Skeletal muscle tissue (tissue), 4 donors: ENCODE data around the gene MCTP2. TPM values are rescaled to one million over a fixed set of nuclear protein-coding genes. Genes with fewer than 3 reads are reported as not detected.

ENCODE experiments used
- H3K27ac ChIP-seq: one replicate; pipeline ENCODE4 v1.7.0; 2013; ENCODE audit warnings: mild to moderate bottlenecking, low read depth, low read length, inconsistent platforms
- H3K27me3 ChIP-seq, 3 donors: one replicate each; pipeline ENCODE4 v1.7.0; 2013; ENCODE audit warnings: low read length in 3 of 3; ENCODE audit not compliant: control insufficient read depth in 3 of 3, insufficient read depth in 3 of 3
- H3K36me3 ChIP-seq, 3 donors: one replicate each; pipeline ENCODE4 v1.7.0; 2013; ENCODE audit warnings: low read length in 3 of 3; ENCODE audit not compliant: control insufficient read depth in 3 of 3, insufficient read depth in 3 of 3
- H3K4me1 ChIP-seq, 3 donors: one replicate each; pipeline ENCODE4 v1.7.0; 2013; ENCODE audit warnings: low read length in 3 of 3, mild to moderate bottlenecking in 3 of 3; ENCODE audit not compliant: control insufficient read depth in 3 of 3, insufficient read depth in 3 of 3
- H3K4me3 ChIP-seq, 3 donors: one replicate each; pipeline ENCODE4 v1.7.0; 2013; ENCODE audit warnings: low read length in 3 of 3
- H3K9ac ChIP-seq, 3 donors: one replicate each; pipeline ENCODE4 v1.7.0; 2013; ENCODE audit warnings: low read length in 3 of 3, mild to moderate bottlenecking in 3 of 3, moderate library complexity in 2 of 3, low read depth in 1 of 3
- H3K9me3 ChIP-seq, 3 donors: one replicate each; pipeline ENCODE4 v1.7.0; 2013; ENCODE audit warnings: low read length in 3 of 3; ENCODE audit not compliant: control insufficient read depth in 3 of 3
- total RNA-seq: library from RNA; depleted of rRNA; stranded (reverse); fragments of >200 nt; gene quantifications from one replicate; pipeline ENCODE4 v1.2.3, GENCODE V29; 2014
- donor health status: Osteomylitis.

Gene MCTP2
- total RNA-seq, 1 donor from 2014 or later = 2.1 TPM

DNA sequence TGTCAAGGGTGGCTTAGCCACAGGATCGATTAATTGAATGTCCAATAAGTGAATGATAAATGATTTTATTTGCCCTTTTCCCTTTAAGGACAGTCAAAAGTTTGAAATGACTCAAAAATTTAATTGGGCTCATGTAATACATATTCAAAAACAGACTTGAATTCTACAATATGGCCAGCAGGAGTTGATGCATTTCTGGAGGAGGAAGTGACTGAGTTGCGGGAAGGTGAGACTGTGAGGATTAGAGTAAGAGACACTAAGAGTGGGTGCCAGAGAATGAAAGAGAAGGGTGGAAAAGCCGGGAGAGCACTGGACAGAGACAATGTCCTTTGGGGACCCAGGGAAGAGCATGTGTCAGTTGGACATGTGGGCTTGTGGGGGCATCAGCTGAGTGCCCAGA, 83.3 kb downstream of the MCTP2 start:
- no peaks in the 10 kb centered on the region for H3K9me3 ChIP-seq
- no peak overlapping the region for H3K4me3 ChIP-seq
- no peak overlapping the region for H3K27ac ChIP-seq
- peaks cover 0 to 4% (median 0%) of the 10 kb centered on the region in 3 donors for H3K27me3 ChIP-seq
- no peaks in the 10 kb centered on the region for H3K4me1 ChIP-seq
- H3K9ac ChIP-seq = no peak overlapping the region
- no peaks in the 10 kb centered on the region for H3K36me3 ChIP-seq

DNA sequence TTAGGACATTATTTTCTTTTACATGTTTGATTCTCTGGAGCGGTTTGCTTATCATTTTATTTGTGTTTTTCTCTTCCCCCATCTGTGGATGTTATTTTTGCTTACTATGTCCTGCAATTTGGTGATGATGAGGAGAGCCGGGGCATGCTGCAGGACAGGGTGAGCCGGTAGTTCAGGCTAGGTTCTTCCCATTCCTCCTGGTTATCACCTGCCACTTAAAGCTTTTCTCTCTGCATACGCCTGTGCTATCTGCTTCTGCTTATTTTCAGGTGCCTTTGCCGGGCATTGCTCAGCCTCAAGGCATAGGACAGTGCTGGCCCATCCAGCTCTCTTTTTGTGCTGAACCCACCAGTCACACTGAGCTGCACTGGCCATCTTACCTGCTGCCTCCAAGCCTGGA, 85.8 kb downstream of the MCTP2 start:
- Histone ChIP-seq H3K27ac (no peak overlapping the region), H3K4me3 (no peak overlapping the region)

DNA sequence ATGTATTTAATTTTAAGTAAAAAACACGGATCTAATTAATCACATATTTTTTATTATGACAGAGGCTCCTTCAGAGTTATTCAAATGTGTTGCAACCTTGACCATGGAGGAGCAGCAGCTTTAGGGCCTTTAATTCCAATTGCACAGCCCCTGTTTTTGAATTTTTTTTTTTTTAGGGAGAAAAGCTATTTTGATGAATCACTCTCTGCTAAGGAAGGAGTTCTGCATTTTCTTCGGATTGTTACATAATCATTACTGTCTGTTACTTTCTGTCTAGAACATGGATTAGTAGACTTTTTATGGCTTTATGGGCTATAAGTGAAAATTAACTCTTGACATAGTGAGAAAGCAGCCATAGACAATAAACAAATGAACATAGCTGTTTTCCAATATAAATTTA, 90.8 kb downstream of the MCTP2 start:
- H3K4me1 ChIP-seq = peaks cover 0 to 2% (median 0%) of the 10 kb centered on the region in 3 donors
- no peak overlapping the region for H3K9ac ChIP-seq
- H3K27me3 ChIP-seq = no peaks in the 10 kb centered on the region
- H3K4me3 ChIP-seq = no peak overlapping the region
- H3K9me3 ChIP-seq = no peaks in the 10 kb centered on the region
- no peaks in the 10 kb centered on the region for H3K36me3 ChIP-seq
- H3K27ac ChIP-seq = no peak overlapping the region

More for the DNA sequence above, 85.8 kb downstream of the MCTP2 start:
- no peaks in the 10 kb centered on the region for H3K36me3 ChIP-seq
- no peak overlapping the region for H3K9ac ChIP-seq
- H3K4me1 ChIP-seq = no peaks in the 10 kb centered on the region
- H3K9me3 ChIP-seq = no peaks in the 10 kb centered on the region
- H3K27me3 ChIP-seq = peaks cover 0 to 4% (median 0%) of the 10 kb centered on the region in 3 donors

DNA sequence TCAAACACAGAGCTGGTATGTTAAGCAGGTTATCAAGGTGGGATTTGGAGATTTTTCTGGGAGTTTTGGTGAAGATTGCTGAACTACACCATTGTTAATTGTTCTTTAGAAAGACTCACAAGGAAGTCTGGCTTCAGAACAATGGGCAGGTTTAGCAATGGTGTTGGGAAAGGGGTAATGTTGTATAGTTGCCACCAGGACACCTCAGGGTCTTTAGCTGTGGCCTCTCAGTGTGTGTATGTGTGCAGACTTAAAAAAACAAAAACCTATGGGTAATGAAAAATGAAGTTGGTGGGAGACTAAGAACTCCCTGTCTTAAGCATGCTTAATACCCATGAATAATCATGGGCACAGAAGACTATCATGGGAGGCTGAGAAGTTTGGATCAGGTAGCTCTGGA, 91.7 kb downstream of the MCTP2 start:
- Histone ChIP-seq H3K9me3 (no peaks in the 10 kb centered on the region), H3K27me3 (no peaks in the 10 kb centered on the region), H3K4me1 (peaks cover 0 to 2% (median 0%) of the 10 kb centered on the region in 3 donors), H3K27ac (no peak overlapping the region), H3K9ac (no peak overlapping the region), H3K36me3 (no peaks in the 10 kb centered on the region), H3K4me3 (no peak overlapping the region)

DNA sequence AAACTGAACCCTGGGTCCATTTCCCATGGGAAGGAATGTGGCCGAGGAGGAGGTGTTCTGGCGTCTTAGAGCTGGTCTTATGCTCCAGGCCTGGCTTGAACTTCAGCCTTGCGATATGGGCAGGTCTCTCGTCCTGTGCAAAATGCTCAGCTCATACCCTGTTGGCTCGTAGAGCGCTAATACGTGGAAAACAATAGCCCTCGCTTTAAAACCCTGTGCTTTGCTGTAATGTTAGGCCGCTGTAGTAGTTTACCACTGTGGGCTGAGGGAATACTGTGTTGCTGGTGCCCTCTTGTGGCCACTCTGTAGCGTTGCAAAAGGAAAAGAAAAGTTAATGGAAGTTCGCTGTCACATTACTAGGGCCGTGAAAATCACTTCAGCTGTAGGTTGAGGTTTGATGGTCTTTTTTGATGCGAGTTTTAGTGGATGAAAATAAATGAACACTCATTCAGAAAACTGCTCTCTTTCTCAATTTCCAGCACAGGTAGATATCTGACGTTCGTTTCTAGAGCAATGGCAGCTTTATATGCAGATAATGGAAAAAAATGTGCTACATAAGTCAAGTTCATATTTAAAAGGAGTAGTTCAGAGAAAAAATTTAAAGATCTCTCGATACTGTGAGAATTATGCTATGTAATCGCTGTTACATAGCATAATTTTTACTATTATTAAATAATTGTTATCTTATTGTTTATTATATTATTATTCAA, 92.9 kb downstream of the MCTP2 start:
- no peak overlapping the region for H3K27ac ChIP-seq
- no peaks in the 10 kb centered on the region for H3K27me3 ChIP-seq
- H3K4me3 ChIP-seq = no peak overlapping the region
- H3K9me3 ChIP-seq = no peaks in the 10 kb centered on the region
- peak overlapping the region in 1 of 3 donors; percentile 63 for H3K9ac ChIP-seq
- peaks cover 0 to 2% (median 0%) of the 10 kb centered on the region in 3 donors for H3K4me1 ChIP-seq
- no peaks in the 10 kb centered on the region for H3K36me3 ChIP-seq

DNA sequence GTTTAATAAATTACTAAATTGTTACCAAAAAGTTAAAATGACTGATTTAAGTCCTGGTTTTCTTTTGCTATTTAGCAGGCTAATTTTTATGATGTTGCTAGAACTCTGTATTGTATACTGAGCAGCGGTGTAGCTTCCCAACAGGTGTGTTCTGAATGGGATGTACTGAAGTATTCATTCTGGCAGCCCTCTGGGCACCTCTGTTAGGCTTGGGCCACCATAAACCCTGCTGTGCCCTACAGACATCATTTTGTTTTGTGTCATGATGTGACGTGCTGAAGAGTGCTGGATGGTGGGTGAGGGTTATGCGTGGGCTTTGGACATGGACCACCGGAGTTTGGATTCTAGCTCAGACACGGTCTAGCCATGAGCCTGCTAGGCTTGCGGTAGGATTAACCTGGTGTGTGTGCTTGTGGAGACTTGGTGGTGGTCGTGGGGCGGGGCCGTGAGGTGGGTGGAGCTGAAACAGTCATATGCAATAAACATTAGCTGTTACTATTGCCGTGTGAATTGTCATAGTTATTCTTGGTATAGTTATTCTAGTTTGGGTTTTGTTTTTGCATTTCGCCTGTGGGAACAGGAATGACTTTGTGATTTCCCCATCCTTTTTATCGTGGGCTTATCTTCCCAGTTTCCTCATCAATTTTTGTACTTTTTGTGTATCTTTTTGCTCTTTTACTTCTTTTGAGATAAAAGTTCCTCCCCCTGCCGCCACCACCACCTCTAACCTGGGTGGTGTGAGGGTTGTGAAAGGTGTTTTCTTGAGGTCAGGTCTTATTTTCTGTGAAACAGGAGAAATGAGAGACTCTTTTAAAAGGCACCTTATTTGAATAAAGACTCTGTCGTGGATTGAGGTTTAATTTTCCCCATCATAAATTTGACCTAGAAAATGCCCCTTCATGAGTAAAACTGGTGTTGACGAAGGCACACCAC, 93.7 kb downstream of the MCTP2 start:
- H3K27me3 ChIP-seq = no peaks in the 10 kb centered on the region
- no peak overlapping the region for H3K27ac ChIP-seq
- H3K9me3 ChIP-seq = no peaks in the 10 kb centered on the region

DNA sequence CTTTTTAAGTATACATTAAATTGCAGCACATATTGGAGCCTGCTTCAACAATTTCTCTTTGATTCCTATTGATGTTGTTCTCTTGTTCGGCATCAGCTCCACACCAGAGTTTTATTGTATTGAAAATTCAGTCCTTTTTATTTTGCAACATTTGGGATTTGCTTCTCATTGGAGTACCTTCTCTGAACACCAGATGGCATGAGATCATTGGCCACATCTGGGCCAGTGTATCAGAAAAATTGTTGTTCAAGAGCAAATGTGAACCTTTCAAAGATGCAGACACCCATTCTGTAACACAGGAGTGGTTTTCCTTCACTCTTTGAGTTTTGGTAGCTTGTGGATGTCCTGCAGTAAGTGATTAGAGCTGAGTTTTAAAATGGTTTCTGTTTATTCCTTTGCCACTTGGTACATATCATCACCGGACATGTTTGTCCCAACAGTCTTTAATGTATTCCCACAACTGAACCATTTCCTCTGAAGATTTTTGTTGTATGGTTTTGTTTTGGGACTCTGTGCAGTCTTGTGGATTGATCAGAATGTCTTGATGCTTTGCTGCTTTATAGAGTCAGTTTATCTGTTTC, 96.1 kb downstream of the MCTP2 start:
- Histone ChIP-seq H3K9me3 (no peaks in the 10 kb centered on the region), H3K36me3 (no peaks in the 10 kb centered on the region), H3K4me1 (peaks cover 0 to 2% (median 0%) of the 10 kb centered on the region in 3 donors), H3K27ac (no peak overlapping the region), H3K27me3 (no peaks in the 10 kb centered on the region), H3K9ac (no peak overlapping the region), H3K4me3 (no peak overlapping the region)

More for the DNA sequence above, 93.7 kb downstream of the MCTP2 start:
- Histone ChIP-seq H3K4me3 (no peak overlapping the region), H3K9ac (no peak overlapping the region), H3K4me1 (peaks cover 0 to 2% (median 0%) of the 10 kb centered on the region in 3 donors), H3K36me3 (no peaks in the 10 kb centered on the region)

DNA sequence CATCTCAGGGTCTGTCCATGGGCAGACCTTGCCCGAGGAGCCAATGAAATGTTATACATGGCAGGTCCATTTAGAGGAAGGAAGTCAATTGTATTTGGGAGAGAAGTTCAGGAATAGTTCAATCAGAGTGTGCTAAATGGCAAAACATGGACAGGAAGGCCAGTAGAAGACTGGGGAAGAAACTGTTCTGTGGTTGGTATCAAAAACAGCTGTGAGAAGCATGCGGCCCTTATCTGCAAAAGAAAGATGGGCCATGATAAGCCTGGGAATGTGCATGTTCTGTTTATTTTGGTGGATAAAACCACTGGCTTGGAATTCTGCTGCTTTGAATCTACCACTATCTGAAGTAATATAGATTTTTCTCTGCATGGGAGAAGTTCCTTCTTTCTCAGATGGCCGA, 100.4 kb downstream of the MCTP2 start:
- no peak overlapping the region for H3K4me3 ChIP-seq
- H3K9me3 ChIP-seq = no peaks in the 10 kb centered on the region
- no peak overlapping the region for H3K27ac ChIP-seq

DNA sequence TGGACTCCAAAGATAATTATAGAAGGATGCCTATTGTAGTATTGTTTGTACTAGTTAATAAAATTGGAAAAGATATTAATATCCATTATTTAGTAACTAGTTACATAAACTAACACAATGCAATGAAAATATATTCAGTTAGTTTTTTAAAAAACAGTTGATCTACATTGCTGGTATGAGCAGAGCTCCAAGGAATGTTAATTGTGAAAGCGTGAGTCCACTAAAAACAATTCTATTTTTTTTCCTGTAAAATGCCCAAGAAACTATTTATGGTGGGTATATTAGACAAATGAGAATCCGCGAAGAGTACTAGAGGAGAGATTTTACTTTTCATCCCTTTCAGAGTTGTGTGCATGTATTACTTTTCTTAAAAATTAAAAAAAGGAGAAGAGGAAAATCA, 104.3 kb downstream of the MCTP2 start:
- Histone ChIP-seq H3K9me3 (no peaks in the 10 kb centered on the region), H3K27ac (no peak overlapping the region), H3K27me3 (no peaks in the 10 kb centered on the region), H3K4me3 (no peak overlapping the region), H3K4me1 (no peaks in the 10 kb centered on the region), H3K36me3 (no peaks in the 10 kb centered on the region), H3K9ac (no peak overlapping the region)

More for the DNA sequence above, 100.4 kb downstream of the MCTP2 start:
- Histone ChIP-seq H3K9ac (no peak overlapping the region), H3K36me3 (no peaks in the 10 kb centered on the region), H3K27me3 (no peaks in the 10 kb centered on the region), H3K4me1 (no peaks in the 10 kb centered on the region)
